ENCODE results near the gene RXFP4. TPM values are rescaled to one million over a fixed set of nuclear protein-coding genes. Genes with fewer than 3 reads are reported as not detected.

RXFP4 gene
- total and polyA plus RNA-seq, 9 of the 15 experiments (the other 6 are each of a cell fraction or from before 2014, with no cell fraction given): 0.64 TPM; not detected in 8

DNA sequence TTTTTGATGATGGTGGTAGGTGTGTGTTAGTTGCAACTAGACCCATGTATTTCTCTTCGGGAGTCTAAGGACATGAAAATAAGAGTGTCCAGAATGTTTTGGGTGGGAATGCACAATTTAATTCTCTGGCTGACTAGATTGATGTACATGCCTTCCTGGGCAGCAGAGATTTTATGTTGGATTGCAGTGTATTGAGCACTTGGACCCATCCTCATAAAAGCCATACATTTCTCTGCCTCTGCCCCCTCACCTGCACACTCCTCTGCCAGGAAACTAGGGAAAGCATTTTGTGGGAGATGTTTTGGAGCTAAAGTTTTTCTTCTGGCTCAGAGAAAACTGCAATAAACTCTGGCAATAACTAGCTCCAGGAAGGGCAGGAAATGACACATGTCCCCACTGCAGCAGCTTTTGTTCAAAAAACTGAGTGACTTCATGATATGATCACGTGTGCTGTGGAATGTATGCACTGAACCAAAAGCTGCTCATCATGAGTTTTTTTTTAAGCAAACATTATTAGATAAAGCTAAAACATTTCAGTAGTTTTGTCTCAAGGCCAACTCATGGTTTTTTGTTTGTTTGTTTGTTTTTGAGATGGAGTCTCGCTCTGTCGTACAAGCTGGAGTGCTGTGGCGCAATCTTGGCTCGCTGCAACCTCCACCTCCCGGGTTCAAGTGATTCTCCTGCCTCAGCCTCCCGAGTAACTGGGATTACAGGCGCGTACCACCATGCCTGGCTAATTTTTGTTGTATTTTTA is 47.9 kb upstream of the RXFP4 start (continued):
- TF ChIP-seq ATF7 (IDR thresholded peaks at IDR 0.05): peak; percentile 30; the same call in 1 of the 2 replicates
- TF ChIP-seq ZNF12 (CRISPR knock-in tag; IDR thresholded peaks at IDR 0.05): no peak
- TF ChIP-seq ZSCAN29 (IDR thresholded peaks at IDR 0.05): no peak
- no peak for TF ChIP-seq ZC3H8 (IDR thresholded peaks at IDR 0.05)
- TF ChIP-seq, protein P1, sequence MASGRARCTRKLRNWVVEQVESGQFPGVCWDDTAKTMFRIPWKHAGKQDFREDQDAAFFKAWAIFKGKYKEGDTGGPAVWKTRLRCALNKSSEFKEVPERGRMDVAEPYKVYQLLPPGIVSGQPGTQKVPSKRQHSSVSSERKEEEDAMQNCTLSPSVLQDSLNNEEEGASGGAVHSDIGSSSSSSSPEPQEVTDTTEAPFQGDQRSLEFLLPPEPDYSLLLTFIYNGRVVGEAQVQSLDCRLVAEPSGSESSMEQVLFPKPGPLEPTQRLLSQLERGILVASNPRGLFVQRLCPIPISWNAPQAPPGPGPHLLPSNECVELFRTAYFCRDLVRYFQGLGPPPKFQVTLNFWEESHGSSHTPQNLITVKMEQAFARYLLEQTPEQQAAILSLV (tag; IDR thresholded peaks at IDR 0.05): no peak
- TF ChIP-seq ZNF780A (CRISPR knock-in tag; IDR thresholded peaks at IDR 0.05): no peak
- TF ChIP-seq, protein P2, sequence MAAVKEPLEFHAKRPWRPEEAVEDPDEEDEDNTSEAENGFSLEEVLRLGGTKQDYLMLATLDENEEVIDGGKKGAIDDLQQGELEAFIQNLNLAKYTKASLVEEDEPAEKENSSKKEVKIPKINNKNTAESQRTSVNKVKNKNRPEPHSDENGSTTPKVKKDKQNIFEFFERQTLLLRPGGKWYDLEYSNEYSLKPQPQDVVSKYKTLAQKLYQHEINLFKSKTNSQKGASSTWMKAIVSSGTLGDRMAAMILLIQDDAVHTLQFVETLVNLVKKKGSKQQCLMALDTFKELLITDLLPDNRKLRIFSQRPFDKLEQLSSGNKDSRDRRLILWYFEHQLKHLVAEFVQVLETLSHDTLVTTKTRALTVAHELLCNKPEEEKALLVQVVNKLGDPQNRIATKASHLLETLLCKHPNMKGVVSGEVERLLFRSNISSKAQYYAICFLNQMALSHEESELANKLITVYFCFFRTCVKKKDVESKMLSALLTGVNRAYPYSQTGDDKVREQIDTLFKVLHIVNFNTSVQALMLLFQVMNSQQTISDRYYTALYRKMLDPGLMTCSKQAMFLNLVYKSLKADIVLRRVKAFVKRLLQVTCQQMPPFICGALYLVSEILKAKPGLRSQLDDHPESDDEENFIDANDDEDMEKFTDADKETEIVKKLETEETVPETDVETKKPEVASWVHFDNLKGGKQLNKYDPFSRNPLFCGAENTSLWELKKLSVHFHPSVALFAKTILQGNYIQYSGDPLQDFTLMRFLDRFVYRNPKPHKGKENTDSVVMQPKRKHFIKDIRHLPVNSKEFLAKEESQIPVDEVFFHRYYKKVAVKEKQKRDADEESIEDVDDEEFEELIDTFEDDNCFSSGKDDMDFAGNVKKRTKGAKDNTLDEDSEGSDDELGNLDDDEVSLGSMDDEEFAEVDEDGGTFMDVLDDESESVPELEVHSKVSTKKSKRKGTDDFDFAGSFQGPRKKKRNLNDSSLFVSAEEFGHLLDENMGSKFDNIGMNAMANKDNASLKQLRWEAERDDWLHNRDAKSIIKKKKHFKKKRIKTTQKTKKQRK (IDR thresholded peaks at IDR 0.05; ENCODE audit: borderline replicate concordance, low read depth, low read length): no peak
- no peak for TF ChIP-seq HDAC8 (tag; IDR thresholded peaks at IDR 0.05)
- TF ChIP-seq, protein P3, sequence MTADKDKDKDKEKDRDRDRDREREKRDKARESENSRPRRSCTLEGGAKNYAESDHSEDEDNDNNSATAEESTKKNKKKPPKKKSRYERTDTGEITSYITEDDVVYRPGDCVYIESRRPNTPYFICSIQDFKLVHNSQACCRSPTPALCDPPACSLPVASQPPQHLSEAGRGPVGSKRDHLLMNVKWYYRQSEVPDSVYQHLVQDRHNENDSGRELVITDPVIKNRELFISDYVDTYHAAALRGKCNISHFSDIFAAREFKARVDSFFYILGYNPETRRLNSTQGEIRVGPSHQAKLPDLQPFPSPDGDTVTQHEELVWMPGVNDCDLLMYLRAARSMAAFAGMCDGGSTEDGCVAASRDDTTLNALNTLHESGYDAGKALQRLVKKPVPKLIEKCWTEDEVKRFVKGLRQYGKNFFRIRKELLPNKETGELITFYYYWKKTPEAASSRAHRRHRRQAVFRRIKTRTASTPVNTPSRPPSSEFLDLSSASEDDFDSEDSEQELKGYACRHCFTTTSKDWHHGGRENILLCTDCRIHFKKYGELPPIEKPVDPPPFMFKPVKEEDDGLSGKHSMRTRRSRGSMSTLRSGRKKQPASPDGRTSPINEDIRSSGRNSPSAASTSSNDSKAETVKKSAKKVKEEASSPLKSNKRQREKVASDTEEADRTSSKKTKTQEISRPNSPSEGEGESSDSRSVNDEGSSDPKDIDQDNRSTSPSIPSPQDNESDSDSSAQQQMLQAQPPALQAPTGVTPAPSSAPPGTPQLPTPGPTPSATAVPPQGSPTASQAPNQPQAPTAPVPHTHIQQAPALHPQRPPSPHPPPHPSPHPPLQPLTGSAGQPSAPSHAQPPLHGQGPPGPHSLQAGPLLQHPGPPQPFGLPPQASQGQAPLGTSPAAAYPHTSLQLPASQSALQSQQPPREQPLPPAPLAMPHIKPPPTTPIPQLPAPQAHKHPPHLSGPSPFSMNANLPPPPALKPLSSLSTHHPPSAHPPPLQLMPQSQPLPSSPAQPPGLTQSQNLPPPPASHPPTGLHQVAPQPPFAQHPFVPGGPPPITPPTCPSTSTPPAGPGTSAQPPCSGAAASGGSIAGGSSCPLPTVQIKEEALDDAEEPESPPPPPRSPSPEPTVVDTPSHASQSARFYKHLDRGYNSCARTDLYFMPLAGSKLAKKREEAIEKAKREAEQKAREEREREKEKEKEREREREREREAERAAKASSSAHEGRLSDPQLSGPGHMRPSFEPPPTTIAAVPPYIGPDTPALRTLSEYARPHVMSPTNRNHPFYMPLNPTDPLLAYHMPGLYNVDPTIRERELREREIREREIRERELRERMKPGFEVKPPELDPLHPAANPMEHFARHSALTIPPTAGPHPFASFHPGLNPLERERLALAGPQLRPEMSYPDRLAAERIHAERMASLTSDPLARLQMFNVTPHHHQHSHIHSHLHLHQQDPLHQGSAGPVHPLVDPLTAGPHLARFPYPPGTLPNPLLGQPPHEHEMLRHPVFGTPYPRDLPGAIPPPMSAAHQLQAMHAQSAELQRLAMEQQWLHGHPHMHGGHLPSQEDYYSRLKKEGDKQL (CRISPR knock-in tag; IDR thresholded peaks at IDR 0.05; ENCODE audit: borderline replicate concordance): no peak
- no peak for TF ChIP-seq RBM17 (IDR thresholded peaks at IDR 0.05; ENCODE audit: borderline replicate concordance, low read depth, low read length)
- no peak for TF ChIP-seq SIN3B (IDR thresholded peaks at IDR 0.05; ENCODE audit: low read depth)
